ENCODE measurements around the gene SRSF4.
A peak's percentile ranks its signal among the peaks of the same experiment; 100 is the strongest.

DNA sequence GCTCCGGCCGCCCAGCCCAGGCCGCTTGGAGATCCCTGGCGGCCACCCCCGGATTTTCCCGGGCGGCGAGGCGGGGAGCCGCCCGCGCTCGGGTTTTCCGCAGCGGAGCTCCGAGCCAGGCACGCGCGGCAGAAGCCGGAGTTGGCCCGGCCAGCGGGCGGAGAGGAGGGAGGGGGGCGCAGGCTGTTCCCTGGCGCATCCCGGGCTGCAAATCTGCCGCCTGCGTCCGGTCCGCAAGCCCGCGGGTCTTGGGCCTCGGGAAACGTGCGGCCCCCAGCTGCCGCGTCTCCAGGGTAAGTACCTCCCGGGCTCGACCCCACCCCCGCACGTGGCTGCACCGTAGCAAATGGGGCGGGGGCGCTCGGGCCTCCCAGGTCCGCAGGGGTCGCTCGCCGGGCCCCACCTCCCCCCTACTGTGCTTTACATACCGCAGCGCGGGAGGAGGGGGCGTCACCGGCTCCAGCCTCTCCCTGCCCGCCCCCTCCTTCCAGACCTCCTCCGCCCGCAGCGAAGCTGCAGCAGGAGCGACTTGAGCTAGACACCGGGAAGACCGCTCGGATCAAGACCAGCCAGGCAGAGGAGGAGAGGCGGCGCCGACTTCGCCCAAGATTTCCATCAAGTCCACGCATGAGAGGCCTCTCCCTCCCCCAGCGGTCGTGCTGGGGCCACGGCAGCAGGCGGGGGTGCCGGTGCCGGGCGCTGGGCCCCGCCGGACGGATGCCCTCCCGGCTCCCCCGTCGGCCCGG is 59.6 kb downstream of the SRSF4 start:
- TF ChIP-seq, protein P1, sequence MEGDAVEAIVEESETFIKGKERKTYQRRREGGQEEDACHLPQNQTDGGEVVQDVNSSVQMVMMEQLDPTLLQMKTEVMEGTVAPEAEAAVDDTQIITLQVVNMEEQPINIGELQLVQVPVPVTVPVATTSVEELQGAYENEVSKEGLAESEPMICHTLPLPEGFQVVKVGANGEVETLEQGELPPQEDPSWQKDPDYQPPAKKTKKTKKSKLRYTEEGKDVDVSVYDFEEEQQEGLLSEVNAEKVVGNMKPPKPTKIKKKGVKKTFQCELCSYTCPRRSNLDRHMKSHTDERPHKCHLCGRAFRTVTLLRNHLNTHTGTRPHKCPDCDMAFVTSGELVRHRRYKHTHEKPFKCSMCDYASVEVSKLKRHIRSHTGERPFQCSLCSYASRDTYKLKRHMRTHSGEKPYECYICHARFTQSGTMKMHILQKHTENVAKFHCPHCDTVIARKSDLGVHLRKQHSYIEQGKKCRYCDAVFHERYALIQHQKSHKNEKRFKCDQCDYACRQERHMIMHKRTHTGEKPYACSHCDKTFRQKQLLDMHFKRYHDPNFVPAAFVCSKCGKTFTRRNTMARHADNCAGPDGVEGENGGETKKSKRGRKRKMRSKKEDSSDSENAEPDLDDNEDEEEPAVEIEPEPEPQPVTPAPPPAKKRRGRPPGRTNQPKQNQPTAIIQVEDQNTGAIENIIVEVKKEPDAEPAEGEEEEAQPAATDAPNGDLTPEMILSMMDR (IDR thresholded peaks at IDR 0.05) = no peak
- TF ChIP-seq POLR2A (IDR thresholded peaks at IDR 0.05) = peak in 1 of 4 donors; percentile 3

Data from upper lobe of left lung (tissue), 4 donors.